DMS153 (cell line): ENCODE measurements around the gene ZKSCAN3.
"Not testable (repeated sequence)": the region's sequence is repeated elsewhere in the genome, so short reads cannot be mapped to it uniquely, and the experiment has no call there.

Experiments used
- DNase-seq: peaks from one replicate; lab custom pipeline; 2025; lab: John Stamatoyannopoulos, UW

ZKSCAN3 gene

DNA sequence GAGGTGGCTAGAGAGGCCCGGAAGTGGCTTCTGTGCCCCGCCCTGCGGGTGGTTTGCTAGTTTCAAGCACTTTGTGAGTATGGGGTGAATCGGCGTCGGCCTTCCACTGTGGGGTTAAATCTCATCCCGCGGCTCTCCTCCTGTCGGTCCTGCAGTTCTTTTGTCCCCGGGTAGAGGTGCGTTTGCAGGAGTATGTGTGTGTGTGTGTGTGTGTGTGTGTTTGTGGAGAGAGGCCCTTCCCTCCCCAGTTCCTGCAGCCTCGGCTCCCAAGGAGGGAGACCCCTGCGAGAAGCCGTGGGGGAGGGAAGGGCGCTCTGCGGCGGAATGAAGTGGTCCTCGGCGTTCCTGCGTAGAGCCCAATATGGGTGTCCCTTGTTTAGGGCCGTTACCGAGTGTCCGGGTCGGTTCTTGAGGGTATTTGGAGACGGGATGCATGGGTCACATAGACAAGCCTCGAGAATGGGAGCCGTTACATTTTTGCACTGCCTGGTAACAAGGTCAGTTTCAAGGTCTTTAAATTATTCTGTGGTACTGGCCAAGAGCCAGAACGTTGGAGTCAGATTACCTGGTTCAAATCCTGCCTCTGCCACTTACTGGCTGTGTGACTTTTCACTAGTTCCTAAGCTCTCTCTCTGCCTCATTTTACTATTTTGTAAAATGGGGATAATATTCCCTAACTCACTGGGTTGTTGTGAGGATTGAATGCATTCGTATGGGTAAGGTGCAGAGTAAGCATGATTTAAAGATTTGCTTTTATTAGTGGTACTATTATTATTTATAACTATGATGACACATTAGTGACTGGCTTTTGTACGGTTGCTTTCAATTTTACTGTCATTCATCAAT lies at the start of gene ZKSCAN3:
ZKSCAN3 (plus strand) TSS at position 56 of the 846 bp plus-strand sequence. CDS start 9,640 bp downstream, outside the sequence.
- DNase-seq = peak; percentile 60

DNA sequence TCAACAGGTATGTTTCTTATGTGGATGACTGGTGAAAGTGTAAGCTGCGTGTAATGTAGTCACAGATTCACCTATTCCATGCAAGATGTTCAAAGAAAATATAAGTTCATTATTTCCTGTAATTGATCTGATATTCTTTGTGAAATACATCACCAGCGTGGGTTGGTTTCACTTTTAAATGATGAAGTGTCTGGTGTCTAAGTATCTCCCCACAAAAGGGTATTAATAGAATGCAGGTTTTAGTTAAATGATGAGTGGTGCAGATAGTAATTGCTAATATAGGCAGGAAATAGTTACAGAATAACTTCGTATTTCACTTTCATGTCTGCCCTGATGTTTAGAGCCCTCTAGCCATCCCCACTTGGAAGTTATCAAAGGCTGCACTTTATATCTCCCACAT lies 46.2 kb upstream of the ZKSCAN3 start:
- DNase-seq = no peak

GRCh38 chr6:28306363-28306762 lies 43.4 kb upstream of the ZKSCAN3 start:
- not testable (repeated sequence) for DNase-seq

- DNase-seq = no peak
These were observed 38.5 kb upstream of the ZKSCAN3 start for GRCh38 chr6:28311139-28311823.

GRCh38 chr6:28312939-28313338 lies 36.8 kb upstream of the ZKSCAN3 start:
- DNase-seq = no peak

GRCh38 chr6:28315628-28316027 lies 34.1 kb upstream of the ZKSCAN3 start:
- DNase-seq = no peak

- not testable (repeated sequence) for DNase-seq
These were observed 31.9 kb upstream of the ZKSCAN3 start for GRCh38 chr6:28317866-28318265.

DNA sequence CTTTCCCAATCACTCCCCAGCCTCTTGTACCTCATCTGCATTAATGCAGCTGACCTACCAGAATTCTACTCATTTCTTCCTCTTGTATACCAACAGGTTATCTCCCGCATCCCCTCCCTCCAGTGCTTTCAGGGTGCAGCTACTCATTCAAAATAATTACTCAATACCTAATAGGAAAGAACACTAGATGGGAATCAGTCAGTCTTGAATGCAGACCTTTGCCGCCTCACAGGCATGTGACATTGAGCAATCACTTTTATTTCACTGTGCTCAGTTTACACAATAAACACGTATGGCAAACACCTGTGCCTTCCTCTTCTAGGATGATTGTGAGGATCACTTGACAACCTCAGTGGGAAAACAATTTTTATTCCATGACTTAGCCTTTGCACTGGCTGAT lies 27.1 kb upstream of the ZKSCAN3 start:
- DNase-seq = no peak

DNA sequence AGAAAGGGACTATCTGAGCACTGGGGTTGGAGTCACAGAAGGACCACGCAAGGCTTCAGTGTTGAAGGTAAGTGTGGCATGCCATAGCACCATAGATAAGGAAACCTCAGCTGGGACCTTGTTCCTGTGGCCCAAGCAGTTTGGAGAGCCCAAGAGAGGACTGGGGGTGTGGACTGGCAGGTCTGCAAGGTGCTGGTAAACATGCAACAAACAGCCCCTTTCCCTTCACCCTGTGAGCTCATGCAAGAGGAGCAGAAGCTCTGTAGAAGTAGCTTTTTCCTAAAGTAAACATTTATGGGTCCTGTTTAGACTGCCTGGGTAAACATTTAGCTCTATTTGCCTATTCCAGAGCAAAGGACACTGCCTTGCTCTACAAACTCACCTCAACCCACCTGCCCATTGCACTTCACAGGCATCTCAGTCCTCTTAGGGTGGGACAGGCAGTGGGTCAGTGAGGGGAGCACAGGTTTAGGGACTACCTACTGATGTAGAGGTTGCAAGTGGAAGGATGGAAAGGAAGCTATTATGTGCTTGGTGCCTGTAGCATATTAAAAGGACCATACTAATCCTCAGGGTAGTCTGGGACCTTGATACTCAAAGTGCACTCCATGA lies 25.8 kb upstream of the ZKSCAN3 start:
- no peak for DNase-seq

GRCh38 chr6:28326371-28326948 lies 23.3 kb upstream of the ZKSCAN3 start:
- no peak for DNase-seq

DNA sequence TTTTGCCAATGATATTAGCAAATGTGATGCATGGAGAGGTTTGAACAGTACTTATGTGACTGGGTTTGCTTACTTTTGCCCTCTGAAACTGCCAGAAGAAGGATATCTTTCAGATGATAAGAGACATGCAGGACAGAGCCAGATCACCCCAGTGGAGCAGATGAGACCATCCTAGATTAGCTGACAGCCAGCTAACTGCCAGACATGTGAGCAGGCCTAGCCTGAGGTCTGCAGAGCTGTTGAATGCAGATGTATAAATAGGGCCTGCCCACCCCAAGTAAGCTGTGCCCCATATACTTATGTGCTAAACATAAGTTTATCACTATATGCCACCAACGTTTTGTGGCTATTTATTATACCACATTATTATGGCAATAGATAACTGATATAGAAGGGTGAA lies 19.7 kb upstream of the ZKSCAN3 start:
- DNase-seq = no peak

DNA sequence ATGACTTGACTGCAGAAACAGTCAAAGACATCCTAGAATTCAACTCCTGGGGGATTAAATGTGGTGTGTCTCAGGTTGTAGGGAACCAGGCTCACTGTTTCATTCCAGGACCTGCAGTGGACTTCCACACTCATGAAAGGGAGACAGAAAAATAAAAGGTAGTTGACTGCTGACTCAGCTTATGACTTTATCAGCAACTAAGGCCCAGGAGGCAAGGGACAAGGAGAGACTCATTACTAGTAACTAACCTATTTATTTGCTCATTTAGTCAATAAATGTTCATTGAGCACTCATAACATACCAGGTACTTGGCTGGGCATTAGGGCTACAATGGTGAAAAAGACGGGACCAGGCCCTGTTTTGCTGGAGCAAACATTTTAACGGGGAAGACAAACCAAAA lies 16.7 kb upstream of the ZKSCAN3 start:
- no peak for DNase-seq

- no peak for DNase-seq
These were observed 16.1 kb upstream of the ZKSCAN3 start for GRCh38 chr6:28333599-28334018.

GRCh38 chr6:28334286-28335039 lies 15.3 kb upstream of the ZKSCAN3 start:
- no peak for DNase-seq

- no peak for DNase-seq
These were observed 14.6 kb upstream of the ZKSCAN3 start for GRCh38 chr6:28335040-28335563.

- no peak for DNase-seq
These were observed 14.0 kb upstream of the ZKSCAN3 start, which contains the start of gene ZSCAN31 for GRCh38 chr6:28335564-28336283. ZSCAN31 (minus strand) TSS chr6:28336148; CDS start chr6:28329683, 6,465 bp downstream.

DNA sequence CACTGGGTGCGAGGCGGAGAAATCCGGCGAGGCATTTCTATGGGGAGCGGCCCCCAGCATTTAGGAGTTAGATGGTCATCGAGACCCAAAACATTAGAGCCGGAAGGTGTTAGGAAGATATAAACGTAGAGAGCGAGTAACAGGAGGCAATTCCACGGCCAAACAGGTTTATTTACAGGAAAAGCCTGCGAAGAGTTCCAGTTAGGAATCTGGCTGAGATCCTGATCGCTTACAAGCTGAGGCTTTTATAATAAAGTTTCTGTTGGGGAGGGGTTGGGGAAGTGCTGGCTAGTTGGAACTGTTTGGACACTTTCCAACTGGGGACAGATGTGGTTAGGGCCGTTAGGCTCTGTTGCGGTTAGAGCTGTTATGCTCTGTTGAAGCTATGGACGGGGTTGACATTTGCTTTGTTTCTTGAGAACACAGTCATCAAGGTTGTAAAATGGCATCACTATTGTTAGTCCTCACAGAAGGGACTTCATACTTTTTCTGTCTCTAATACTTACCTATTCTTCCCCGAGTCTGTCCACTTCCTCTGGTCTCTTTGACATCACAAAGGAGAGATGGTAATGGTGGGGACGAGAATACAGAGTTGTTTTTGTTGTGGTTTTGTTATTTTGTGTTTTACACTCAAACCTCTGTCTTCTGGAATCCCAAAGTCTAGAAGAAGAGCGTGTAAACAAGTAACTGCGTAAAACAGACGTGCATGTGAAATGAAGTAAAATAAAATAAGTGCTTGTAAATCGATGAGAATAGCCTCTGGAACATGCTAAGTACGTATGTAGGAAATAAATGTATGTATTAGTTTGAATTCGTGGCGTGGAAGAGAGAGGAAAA lies 13.2 kb upstream of the ZKSCAN3 start:
- DNase-seq = no peak

GRCh38 chr6:28337121-28337520 lies 12.6 kb upstream of the ZKSCAN3 start:
- no peak for DNase-seq

DNA sequence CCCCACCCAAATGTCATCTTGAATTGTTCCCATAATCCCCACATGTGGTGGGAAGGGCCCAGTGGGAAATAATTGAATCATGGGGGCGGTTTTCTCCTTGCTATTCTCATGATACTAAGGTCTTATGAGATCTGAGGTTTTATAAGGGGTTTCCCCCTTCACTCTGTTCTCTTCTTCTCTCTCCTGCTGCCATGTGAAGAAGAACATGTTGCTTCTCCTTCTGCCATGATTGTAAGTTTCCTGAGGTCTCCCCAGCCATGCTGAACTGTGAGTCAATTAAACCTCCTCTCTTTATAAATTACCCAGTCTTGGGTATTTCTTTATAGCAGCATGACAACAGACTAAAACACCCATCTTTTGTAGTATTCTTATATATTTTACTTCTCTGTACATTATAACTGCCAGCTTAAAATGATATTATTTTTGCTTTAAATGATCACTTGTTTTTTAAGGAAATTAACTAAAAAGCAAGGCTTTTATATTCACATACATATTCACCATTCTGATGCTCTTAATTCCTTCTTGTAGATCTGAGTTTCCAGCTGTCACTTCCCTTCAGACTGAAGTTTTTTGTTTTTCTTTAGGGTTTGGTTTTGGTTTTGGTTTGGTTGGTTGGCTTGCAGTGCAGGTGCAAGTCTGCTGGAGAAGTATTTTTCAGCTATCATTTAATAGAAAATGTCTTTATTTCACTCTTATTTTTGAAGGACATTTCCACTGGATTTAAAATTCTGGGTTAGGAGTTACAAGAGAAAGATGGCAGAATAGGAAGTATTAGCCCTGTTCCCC lies 9.2 kb upstream of the ZKSCAN3 start:
- DNase-seq = no peak
